HG02943 (cell line): Measurements from ENCODE around the gene CPNE1.

Experiments used
- ATAC-seq: cut with Tn5 transposase; IDR thresholded peaks from one replicate; pipeline ENCODE4 v1.9.1; 2021; ENCODE audit warnings: mild to moderate bottlenecking, low read depth, moderate library complexity; ENCODE audit not compliant: unreplicated experiment

The CPNE1 gene

DNA sequence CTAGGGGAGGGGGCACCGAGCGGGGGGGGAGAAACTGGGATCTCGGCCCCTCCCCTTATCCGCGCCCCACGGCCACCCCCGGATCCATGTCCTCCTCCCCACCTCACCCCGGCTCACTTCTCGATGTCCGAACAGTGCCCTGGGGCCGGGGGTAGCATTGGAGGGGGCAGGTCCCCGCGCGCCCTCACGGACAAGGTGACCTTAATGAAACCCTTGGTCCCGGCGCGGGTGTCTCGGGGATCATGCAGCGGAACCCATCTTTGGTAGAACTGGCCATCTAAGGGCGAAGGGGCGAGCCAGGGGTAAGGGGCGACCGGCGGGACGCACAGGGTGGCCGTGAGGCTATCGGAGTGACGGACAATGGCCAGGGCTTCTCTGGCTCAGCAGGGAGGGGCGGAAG, 62.7 kb downstream of the CPNE1 start:
- ATAC-seq = no peak

DNA sequence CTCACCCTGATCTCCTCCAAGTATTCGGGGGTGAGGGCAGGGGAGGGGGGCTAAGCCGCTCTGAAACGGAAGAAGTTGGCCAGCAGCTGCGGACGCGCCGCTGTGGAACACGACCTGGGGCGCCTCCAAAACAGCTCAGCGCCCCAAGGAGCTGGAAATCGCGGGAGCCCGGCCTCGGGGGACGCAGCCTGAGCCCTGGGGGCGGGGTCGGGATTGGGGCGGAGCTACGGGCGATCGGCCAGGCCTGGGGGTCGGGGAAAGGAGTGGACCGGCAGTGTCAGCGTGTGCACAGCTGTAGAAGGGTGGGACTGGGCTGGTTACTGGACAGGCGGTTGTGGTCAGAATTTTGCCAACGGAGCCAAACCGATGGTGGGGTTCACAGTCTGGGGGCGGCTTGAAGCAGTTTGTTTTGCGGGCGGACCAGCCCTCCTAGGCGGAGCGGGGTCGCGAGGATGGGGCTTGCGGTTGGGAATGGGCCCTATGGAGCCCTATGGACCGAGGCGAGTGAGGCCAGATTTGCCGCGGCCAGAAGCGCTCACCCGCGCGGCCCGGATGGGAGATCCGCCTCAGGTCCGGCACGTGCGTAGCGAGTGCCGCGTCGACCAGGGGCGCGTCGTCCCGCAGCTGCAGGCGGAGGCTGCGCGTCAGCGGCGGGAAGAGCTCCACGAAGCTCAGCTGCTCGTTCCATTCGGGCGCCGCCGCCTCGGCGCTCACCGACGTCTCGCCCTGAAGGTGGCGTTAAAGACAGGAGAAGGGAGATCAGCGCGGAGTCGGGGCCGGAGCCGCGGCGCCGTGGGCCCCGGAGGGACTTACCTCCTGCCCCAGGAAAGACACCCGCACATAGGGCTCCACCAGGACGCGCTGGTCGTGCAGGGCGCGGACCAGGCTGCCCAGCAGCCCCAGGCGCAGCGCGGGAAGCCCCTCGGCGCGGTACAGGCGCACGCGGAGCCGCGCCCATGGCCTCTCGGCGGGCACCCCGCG, 63.4 kb downstream of the CPNE1 start:
- ATAC-seq = no peak

DNA sequence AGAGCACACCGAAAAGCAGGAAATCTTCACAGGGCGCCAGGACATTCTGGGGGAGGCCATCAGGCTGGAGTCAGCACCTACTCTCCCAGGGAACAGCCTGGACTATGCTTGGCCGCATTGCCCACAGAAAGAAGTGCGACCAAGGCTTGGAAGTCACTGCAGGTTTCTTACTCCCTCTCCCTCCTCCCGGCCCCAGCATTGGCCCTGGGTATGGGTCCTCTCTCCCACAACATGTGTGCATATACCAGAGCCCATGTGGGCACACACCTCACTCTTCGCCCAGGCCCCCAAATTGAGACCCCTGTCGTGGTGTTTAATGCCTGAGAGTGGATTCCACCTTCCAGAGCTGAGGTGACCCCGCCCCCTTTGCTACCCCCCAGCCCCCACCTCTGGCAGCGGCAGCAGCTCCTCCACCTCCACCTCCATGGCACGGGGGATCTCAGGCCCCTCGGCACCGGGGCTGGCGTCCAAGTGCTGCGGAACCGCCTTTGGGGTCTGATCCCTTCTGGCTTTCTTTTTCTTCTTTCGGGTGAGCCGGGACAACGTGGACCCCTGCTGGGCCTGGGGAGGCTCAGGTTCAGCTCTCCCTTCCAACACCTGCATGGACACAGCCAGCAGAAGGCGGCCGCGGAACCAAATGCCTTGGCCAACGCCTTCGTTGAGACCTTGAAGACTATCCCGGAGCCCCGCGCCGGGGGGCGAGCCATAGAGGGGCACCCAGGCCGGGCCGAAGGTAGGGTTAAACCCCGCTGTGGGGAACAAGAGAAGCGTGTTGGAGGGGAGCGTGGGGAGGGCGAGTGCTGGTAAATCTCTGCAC, 64.3 kb downstream of the CPNE1 start:
- no peak for ATAC-seq

DNA sequence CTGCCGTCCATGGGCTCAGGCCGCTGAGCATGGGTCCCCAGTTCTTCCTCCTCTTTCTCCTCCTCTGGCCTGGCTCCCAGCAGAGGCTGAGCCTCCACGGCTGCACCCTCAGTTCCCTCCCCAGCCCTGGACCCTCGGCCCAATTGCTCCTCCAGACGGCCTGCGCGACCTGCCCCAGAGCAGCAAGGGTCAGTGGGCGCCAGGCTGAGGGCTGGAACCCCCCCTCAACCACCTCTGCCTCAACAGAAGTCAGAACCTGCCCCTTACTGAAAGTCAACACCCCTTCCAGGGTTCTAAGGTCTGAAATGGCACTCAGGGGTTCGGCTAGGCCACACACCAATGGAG, 65.0 kb downstream of the CPNE1 start:
- no peak for ATAC-seq

DNA sequence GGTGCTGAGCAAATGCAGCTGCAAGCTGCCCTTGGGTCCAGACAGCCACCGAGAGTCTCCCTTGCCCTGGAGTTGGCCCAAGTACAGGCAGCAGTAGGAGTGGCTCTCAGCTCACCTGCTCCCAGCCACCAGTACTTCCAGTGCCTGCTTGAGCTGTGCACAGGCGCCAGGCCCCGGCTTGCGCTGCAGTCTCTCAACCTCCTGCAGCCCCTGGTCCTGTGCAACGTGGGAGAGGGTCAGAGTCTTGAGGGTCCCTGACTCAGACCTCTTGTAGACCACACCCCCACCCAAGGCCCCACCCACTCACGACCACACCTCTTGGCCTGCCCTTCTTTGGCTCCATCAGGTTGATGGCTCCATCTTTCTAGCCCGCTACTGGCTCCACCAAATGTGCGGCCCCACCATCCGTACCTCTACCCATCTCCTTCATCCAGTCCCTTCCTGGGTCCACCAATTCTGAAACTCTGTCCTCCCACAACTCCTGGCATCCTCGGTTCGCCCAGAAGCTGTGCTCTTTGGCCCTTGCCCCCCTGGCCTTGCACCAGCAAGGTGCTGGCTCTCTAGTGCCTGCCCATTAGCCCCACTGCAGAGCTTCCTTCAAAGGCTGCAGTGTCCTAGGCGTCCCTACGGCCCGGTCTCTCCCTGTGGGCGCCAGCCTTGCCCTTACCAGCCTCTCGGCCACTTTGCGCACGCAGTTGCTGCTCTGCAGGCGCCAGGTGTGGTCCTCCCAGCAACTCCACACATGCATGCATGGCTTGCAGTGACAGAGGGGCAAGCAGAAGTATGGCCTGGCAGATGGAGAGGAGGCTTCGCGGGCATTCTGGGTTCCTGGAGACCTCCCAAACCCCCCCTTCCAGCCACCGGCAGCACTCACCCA, 65.6 kb downstream of the CPNE1 start:
- no peak for ATAC-seq

DNA sequence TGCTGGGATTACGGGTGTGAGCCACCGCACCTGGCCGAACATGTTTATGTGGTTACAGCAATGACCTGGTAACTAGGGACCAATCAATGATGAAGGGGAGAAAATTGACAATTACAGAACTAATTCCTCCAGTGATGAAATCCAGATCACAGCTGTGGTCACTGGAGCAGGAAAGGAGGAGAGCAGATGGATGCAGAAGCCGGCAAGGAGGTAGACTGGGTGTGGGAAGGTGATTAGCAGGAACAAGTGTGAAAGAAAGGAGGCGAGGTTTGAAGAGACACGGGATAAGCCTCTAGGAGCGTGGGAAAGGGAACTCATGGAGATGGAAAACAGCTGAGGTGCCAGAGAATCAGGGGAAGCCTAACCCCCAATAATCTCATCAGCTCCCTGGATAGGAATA, 66.2 kb downstream of the CPNE1 start:
- no peak for ATAC-seq

DNA sequence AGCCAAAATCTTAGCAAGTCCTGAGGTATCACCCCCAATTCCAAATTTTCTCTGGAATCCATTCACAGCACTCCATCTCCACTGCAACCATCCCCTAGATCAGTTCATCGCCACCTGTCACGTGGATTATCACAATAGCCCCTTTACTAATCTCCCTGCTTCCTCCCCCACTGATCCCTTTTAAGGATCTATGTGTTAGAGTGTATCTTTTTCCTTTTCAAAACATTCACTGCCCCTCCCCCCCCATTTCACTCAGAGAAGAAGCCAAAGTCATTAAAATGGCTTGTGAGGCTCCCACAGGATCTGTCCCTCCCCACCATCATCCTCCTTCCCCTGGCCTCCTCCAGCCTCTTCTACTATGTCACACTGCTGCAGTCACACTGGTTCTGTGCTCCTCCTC, 67.5 kb downstream of the CPNE1 start:
- ATAC-seq = no peak

DNA sequence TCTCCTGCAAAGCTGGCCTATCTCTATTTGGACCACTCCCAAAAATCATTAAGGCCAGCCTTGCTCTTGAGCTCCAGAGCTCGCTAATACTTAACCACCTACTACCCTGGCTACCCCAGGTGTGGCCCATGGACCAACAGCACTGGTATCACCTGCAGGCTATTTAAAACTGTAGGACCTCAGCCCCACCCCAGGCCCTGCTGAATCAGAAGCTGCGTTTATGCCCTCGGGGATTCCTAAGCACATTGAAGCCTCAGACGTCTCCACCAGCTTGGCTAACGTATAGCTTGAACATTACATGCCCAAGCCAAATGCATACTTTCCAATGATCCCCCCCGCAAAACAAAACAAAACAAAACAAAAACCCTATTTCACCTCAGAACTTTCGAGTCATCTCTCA, 68.8 kb downstream of the CPNE1 start:
- no peak for ATAC-seq

DNA sequence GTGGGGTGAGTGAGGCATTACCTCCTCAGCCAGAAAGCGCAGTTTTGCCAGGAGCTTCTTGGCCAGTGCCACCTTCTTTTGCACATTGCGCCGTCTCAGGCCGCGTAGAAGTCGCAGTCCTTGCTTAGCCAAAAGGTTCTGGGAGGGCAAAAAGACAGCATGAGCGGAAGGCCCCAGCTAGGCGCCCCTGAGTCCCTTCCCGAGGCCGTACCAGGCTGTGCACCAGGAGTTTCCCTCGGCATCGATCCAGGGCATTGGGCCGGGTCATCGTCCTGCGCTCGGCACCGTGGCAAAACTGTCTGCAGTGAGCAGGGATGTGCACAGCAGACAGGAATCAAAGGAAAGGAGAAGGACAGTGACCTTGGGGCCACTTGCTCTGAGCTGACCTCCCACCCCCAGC, 69.2 kb downstream of the CPNE1 start:
- ATAC-seq = no peak

DNA sequence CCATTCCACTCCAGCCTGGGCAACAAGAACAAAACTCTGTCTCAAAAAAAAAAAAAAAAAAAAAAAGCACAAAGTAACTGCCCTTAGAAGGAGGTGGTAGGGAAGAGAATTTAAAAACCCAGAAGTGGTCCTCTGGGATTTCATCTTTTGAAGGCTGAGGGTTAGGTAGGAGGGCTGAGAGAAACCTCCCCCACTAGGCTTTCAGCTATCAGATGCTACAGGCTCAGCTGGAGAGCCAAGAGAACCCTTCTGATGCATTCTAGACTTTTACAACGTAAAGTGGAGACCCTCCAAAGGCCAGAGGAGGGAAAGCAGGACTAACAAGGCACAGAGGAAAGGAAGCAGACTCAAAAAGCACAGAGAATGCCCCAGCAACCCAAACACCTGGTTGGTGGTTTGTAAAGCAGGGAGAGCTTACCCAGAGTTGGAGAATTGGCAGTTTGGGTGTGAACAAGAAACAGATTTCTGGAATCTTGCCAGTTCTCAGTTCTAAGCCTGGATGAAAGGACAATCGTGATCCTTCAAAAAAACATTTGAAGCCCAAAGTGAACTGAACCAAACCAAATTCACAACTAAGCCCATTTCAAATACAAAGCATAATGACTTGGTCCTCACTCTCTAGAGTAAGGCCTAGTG, 72.2 kb downstream of the CPNE1 start:
- ATAC-seq = no peak

DNA sequence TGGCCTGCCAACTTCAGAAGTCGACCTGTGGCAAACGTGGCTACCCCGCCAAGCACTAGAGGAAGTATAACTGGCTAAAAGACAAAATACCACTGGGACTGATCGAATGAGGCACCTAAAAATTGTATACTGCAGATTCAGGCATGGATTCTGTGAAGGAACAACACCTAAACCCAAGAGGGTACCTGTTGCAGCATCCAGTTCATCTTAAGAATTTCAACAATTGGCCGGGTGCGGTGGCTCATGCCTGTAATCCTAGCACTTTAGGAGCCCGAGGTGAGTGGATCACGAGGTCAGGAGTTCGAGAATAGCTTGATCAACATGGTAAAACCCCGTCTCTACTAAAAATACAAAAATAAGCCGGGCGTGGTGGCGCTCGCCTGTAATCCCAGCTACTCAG, 76.3 kb downstream of the CPNE1 start:
- ATAC-seq = no peak

DNA sequence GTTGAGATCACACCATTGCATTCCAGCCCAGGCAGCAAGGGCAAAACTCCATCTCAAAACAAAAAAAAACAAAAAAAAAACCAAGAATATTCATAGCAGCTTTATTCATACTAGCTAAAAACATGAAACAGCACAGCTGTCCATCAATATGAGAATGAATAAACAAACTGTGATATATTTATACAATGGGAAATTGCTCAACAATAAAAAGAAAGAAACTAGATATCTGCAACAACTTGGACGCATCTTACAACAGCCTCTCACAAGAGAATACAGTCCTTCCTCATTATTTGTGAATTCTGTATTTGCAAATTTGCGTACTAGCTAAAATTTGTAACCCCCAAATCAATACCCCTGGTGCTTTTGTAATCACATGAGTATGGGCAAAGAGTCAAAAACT, 77.3 kb downstream of the CPNE1 start:
- no peak for ATAC-seq

DNA sequence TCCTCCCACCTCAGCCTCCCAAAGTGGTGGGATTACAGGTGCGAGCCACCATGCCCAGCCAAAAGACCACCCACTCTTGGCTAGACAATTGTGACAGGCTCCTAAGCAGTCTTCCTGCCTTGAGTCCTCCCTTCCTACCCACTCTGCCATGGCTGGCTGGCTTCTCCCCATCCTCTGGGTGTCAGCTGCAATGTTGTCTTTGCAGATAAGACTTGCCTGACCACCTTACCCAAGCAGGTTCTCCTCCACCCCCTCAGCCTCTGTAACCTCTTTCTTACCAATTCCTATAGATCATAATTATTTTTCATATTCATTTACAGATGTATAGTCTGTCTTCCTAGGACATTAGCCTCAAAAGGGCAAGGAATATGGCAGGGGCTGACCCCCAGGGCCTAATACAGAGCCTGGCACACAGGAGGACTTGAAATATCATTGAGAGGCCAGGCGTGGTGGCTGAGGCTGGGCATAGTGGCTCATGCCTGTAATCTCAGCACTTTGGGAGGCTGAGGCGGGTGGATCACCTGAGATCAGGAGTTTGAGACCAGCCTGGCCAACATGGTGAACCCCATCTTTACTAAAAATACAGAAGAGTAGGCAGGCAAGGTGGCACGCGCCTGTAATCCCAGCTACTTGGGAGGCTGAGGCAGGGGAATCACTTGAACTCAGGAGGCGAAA, 77.8 kb downstream of the CPNE1 start:
- no peak for ATAC-seq

DNA sequence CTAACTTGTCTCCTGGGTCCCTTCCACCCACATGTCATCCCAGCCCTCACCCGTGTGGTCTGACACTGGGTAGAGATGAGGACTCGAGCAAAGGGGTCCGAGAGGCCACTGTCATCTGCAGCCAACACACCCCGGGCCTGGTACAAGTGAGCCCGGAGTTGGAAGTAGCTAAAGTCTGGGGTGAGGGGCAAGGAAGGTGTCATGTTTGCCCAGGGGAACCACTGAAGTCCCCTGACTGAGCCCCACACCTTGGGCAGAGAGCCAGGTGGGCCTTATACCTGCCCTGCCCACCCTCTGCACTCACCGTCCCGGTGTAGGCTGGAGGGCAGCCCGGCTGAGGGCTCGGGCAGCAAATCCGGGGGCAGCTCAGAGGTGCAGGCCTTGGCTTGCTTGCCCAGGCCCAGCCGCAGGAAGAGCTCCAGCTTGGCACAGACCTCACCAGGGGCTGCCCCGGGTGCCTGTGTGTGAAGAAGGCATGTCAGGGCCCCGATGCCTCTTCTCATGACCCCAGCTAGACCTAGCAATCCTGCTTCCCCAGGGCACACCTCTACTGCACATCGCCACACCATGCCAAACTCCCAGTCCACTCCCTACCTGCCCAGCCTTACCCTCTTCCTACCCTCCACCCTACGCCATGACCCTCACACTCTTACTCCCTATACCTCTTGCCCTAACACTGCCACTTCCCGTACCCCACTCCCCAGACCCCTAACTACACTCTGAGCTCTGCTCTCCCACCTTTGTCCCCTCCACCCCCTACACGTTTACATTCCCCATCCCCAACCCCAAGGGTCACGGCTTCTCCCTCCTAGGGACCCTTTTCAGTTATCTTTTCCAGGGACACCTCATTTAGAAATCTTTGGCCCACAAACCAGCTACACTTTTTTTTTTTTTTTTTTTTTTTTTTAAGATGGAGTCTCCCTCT, 80.8 kb downstream of the CPNE1 start:
- no peak for ATAC-seq

DNA sequence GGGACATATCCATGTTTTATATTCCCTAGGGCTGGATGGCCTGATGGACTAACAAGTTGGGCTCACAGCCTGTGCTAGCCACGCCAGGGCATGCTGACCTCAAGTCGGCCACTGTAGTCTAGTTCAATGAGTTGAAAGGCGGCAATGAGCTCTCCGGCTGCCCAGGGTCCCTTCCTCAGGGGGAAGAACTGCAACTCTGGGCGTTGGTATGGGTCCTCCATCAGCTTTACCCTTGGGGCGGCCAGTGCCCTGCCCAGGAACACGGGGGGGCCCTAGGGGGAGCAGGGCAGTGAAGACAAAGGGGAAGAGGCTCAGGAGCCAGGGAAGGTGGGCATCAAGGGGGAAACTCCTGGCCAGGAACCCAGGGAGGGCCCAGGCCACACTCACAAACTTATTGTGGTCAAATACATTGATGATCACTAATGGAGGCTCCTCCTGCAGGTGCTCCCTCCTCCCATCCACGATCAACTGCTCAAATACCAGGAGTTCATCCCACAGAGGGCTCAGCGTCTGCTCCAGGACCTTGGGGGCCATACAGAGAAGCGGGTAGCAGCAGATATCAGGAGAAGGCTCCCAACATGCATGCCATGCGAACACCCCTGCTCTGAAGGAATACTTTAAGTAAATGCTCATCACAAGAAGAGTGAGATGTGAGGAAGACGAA, 81.8 kb downstream of the CPNE1 start:
- no peak for ATAC-seq

DNA sequence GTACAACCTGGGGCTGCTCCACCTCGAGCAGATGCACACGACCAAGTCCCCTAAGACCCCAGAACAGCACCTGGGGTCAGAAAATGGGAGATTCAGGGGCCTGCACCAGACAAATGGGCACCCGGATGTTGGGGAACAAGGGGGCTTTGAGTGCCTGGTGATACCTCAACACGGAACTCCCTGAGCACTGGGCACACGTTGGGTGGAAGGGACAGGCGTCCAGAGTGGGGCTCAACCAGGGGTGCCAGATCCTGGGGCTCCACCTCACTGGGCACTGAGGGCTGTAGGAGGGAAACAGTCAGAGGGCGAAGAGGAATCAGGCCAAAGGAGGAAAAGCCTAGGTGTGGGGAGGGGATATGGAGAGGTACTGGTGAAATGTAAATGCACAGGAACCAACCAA, 82.6 kb downstream of the CPNE1 start:
- ATAC-seq = no peak

DNA sequence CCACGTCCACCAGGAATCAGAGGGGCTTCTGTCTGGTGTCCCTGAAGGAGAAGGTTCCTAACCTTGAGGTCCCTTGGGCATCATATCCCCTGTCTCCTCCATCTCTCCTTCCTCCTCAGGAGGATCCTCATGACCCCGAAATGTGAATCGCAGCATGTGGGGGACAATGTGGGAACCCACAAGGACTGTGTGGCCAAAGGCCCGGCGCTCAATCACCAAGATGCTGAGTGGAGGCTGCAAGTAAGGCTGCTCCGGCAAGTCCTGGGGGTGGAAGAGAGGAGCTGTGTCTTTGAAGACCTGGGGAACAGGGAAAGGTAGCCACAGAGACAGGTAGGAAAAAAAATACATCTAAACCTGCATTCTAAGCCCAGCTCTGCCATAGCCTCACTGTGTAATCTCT, 85.5 kb downstream of the CPNE1 start:
- ATAC-seq = no peak

DNA sequence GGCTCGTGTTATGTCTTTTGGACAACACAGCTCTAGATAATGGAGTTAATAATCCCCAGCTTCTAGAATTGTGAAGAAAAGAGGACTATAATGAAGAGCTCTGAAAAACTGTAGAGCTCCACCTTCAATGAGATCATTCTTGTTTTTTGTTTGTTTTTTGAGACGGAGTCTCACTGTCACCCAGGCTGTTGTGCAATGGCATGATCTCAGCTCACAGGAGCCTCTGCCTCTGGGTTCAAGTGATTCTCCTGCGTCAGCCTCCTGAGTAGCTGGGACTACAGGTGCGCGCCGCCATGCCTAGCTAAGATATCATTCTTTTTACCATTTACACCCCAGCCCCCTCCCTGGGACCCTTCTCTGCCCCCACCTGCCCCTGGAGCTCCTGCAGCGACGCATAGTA, 86.2 kb downstream of the CPNE1 start:
- no peak for ATAC-seq
